ENCODE data around the gene LIPG.

Gene LIPG

DNA sequence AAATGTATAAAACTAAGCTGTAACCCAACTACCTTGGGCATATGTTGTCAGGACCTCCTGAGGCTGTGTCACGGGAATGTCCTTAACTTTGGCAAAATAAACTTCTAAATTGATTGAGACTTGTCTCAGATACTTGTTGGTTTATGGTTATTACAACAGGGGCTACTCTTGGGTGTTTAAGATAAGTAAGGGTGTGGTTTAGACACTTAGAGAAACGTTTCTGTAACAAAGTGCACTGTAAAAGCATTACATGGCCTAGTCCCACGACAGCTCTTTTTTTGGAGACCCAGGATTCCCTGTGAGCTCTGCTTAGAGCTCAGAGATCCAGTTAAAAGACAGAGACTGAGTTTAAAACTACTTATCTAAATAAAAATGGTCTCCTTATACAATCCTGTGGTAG is 32.3 kb upstream of the LIPG start:
- TF ChIP-seq, protein P1, sequence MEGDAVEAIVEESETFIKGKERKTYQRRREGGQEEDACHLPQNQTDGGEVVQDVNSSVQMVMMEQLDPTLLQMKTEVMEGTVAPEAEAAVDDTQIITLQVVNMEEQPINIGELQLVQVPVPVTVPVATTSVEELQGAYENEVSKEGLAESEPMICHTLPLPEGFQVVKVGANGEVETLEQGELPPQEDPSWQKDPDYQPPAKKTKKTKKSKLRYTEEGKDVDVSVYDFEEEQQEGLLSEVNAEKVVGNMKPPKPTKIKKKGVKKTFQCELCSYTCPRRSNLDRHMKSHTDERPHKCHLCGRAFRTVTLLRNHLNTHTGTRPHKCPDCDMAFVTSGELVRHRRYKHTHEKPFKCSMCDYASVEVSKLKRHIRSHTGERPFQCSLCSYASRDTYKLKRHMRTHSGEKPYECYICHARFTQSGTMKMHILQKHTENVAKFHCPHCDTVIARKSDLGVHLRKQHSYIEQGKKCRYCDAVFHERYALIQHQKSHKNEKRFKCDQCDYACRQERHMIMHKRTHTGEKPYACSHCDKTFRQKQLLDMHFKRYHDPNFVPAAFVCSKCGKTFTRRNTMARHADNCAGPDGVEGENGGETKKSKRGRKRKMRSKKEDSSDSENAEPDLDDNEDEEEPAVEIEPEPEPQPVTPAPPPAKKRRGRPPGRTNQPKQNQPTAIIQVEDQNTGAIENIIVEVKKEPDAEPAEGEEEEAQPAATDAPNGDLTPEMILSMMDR (conservative IDR thresholded peaks at IDR 0.05; ENCODE audit: low read depth), result no peak
- POLR2A ChIA-PET (ENCODE audit: low non-redundant PET), result no interaction called here
- CTCF ChIA-PET, result no interaction called here
- H3K27ac ChIP-seq, result no peak overlapping the region
- no peak for DNase-seq (ENCODE audit: low spot score)

DNA sequence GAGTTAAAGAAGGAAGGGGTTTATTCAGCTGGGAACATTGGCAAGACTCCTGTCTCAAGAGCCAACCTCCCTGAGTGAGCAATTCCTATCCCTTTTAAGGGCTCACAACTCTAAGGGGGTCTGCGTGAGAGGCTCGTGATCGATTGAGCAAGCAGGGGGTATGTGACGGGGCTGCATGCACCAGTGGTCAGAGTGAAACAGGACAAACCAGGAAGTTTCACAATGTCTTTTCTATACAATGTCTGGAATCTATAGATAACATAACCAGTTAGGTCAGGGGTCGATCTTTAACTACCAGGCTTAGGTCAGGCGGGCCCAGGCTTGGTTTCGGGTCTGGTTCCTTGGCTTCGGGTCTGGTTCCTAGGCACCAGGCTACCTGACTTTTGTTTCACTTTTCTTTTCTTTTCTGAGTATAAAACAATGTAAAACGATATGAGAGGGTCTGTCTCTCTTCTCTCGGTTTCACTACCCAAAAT is 30.1 kb upstream of the LIPG start:
- no peak for DNase-seq (ENCODE audit: low spot score)
- no peak overlapping the region for H3K27ac ChIP-seq
- ChIA-PET CTCF (no interaction called here), POLR2A (ENCODE audit: low non-redundant PET) (no interaction called here)
- TF ChIP-seq, protein P1 (conservative IDR thresholded peaks at IDR 0.05; ENCODE audit: low read depth), result no peak

DNA sequence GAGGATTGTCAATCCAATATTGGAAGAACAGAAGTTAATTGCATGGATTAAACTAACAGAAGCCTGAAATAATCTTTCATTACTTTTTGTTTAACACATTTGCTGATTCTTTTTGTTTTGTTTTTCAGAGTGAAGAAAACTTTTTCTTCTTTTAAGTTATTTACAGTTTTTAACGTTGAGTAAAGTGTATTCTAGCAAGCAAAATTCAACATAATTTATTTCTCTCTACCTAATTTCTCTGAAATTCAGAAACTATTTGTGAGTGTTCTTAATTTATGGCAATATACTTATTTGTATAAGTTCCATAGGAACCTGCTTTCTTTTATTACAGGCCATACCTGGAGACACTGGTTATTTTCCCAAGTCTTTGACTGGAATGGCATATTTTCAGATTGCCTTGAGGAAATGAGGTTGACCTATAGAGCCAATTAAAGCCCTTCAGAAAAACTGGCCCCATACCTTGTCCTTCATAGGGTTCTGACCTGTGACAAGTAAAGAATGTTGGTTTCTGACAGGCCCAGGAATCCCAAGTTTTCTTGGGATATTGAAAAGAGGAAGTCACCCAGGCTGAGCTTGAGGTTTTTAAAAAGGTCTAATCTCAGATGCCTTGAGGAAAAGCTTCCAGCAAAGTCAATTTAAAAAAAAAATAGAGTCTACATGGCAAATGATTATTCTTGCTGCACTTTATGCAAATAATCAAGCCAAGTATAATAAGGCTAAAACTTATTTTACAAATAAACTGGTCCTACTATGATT is 26.8 kb upstream of the LIPG start:
- POLR2A ChIA-PET (ENCODE audit: low non-redundant PET), result no interaction called here
- DNase-seq (ENCODE audit: low spot score), result no peak
- CTCF ChIA-PET, result no interaction called here

GRCh38 chr18:49537232-49537896 is 24.5 kb upstream of the LIPG start:
- no peak for DNase-seq (ENCODE audit: low spot score)
- TF ChIP-seq, protein P1 (conservative IDR thresholded peaks at IDR 0.05; ENCODE audit: low read depth), result no peak
- POLR2A ChIA-PET (ENCODE audit: low non-redundant PET), result no interaction called here
- no peak overlapping the region for H3K27ac ChIP-seq
- CTCF ChIA-PET, result no interaction called here

More for the DNA sequence above, 26.8 kb upstream of the LIPG start:
- H3K27ac ChIP-seq, result no peak overlapping the region
- TF ChIP-seq, protein P1 (conservative IDR thresholded peaks at IDR 0.05; ENCODE audit: low read depth), result no peak

DNA sequence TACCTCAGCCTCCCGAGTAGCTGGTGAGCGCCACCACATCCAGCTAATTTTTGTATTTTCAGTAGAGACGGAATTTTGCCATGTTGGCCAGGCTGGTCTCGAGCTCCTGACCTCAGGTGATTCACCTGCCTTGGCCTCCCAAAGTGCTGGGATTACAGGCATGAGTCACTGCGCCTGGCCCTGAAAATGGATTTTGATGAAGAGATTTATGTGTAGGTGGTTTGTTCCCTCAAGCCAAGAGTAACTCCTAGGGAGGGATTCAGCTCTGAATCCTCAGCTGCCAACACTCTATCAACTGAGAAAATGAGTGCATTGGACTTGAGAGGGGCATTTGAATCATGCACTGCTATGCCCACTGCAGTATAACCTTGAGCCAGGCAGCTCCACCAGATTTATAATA is 17.5 kb upstream of the LIPG start:
- POLR2A ChIA-PET (ENCODE audit: low non-redundant PET), result no interaction called here
- TF ChIP-seq, protein P1 (conservative IDR thresholded peaks at IDR 0.05; ENCODE audit: low read depth), result no peak
- DNase-seq (ENCODE audit: low spot score), result no peak
- H3K27ac ChIP-seq, result no peak overlapping the region
- CTCF ChIA-PET, result no interaction called here

DNA sequence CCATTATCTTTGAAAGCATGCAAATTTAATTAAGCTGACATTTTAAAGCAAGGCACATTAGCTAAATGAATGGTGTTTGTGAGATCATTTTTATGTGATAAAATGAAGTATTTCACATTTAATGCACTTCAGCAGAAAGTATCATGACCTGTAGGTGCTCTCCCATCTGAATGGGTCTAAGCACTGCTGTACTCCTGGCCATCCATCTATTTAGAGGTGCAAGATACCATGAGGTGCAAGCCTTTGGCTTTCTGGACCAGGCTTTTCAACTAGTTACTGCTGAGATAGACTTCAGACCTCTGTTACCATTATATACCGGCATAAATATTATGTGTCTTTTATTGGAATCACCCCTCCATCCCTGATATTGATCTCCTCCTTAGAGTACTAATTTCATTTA is 15.6 kb upstream of the LIPG start:
- no peak overlapping the region for H3K27ac ChIP-seq
- CTCF ChIA-PET, result no interaction called here
- no peak for DNase-seq (ENCODE audit: low spot score)
- TF ChIP-seq, protein P1 (conservative IDR thresholded peaks at IDR 0.05; ENCODE audit: low read depth), result no peak
- POLR2A ChIA-PET (ENCODE audit: low non-redundant PET), result no interaction called here
